ENCODE data around the gene CASQ2.

GRCh38 chr1:115680730-115681111, 87.8 kb downstream of the CASQ2 start:
- TF ChIP-seq CTCF (IDR thresholded peaks at IDR 0.05), result no peak
- no peak for TF ChIP-seq POLR2A (IDR thresholded peaks at IDR 0.05)
